GM18907 (cell line): ENCODE measurements around the gene ZBTB16.

ENCODE experiments used
- ATAC-seq: cut with Tn5 transposase; IDR thresholded peaks from one replicate; pipeline ENCODE4 v1.9.1; 2021; ENCODE audit warnings: mild to moderate bottlenecking, moderate library complexity; ENCODE audit not compliant: unreplicated experiment

Gene ZBTB16

GRCh38 chr11:114063149-114063828 lies 3.8 kb downstream of the ZBTB16 start:
- no peak for ATAC-seq

- ATAC-seq, result no peak
Observed at GRCh38 chr11:114063829-114064201, 4.3 kb downstream of the ZBTB16 start.

GRCh38 chr11:114064216-114064615 lies 4.7 kb downstream of the ZBTB16 start:
- ATAC-seq, result no peak

- ATAC-seq, result no peak
Observed at GRCh38 chr11:114065094-114065493, 5.6 kb downstream of the ZBTB16 start.

GRCh38 chr11:114066046-114066648 lies 6.6 kb downstream of the ZBTB16 start:
- ATAC-seq, result no peak

- no peak for ATAC-seq
Observed at GRCh38 chr11:114068327-114068726, 8.8 kb downstream of the ZBTB16 start.

GRCh38 chr11:114070464-114071139 lies 11.1 kb downstream of the ZBTB16 start:
- ATAC-seq, result no peak

GRCh38 chr11:114073007-114073827 lies 13.7 kb downstream of the ZBTB16 start:
- ATAC-seq, result no peak

- ATAC-seq, result no peak
Observed at GRCh38 chr11:114073828-114074381, 14.4 kb downstream of the ZBTB16 start.

- no peak for ATAC-seq
Observed at GRCh38 chr11:114074546-114075343, 15.2 kb downstream of the ZBTB16 start.

- ATAC-seq, result no peak
Observed at GRCh38 chr11:114075344-114075610, 15.8 kb downstream of the ZBTB16 start.

GRCh38 chr11:114075891-114076441 lies 16.5 kb downstream of the ZBTB16 start:
- ATAC-seq, result no peak

- no peak for ATAC-seq
Observed at GRCh38 chr11:114076921-114077331, 17.4 kb downstream of the ZBTB16 start.

GRCh38 chr11:114077482-114078305 lies 18.2 kb downstream of the ZBTB16 start:
- ATAC-seq, result no peak

GRCh38 chr11:114078423-114078822 lies 18.9 kb downstream of the ZBTB16 start:
- no peak for ATAC-seq

- ATAC-seq, result no peak
Observed at GRCh38 chr11:114079511-114080065, 20.1 kb downstream of the ZBTB16 start.

GRCh38 chr11:114080219-114080618 lies 20.7 kb downstream of the ZBTB16 start:
- no peak for ATAC-seq

GRCh38 chr11:114080769-114081168 lies 21.3 kb downstream of the ZBTB16 start:
- ATAC-seq, result no peak
